Neural cell (in vitro differentiated cells): Measurements from ENCODE around the gene DHRS1. TPM values are rescaled to one million over a fixed set of nuclear protein-coding genes. Genes with fewer than 3 reads are reported as not detected.
A peak's percentile ranks its signal among the peaks of the same experiment; 100 is the strongest.
"Not testable (repeated sequence)": the region's sequence is repeated elsewhere in the genome, so short reads cannot be mapped to it uniquely, and the experiment has no call there.

Source experiments
- H2AFZ ChIP-seq: fragments of 200-600, 300-800 bp; sonication (generic), shearing (Covaris generic); 2 replicates; pipeline ENCODE4 v1.6.0; 2014; ENCODE audit warnings: low read depth, mild to moderate bottlenecking, antibody characterized with exemption, low read length, moderate library complexity
- H3F3A ChIP-seq: fragments of 200-600 bp; shearing (Covaris generic); 2 replicates; pipeline ENCODE4 v1.6.1; 2016; ENCODE audit warnings: mild to moderate bottlenecking, moderate library complexity, mixed read lengths, antibody characterized with exemption, low read length; ENCODE audit not compliant: insufficient read depth, poor library complexity, severe bottlenecking
- H3K27ac ChIP-seq: fragments of 200-600, 300-800 bp; sonication (generic), shearing (Covaris generic); 2 replicates; pipeline ENCODE4 v1.5.1; 2014; ENCODE audit warnings: mild to moderate bottlenecking, low read length, moderate library complexity
- H3K27me3 ChIP-seq: fragments of 300-800, 200-600 bp; sonication (generic), shearing (Covaris generic); 2 replicates; pipeline ENCODE4 v1.6.0; 2014; ENCODE audit warnings: mild to moderate bottlenecking, low read depth, low read length, moderate library complexity; ENCODE audit not compliant: insufficient read depth
- H3K36me3 ChIP-seq: fragments of 300-800, 200-600 bp; sonication (generic), shearing (Covaris generic); 2 replicates; pipeline ENCODE4 v1.5.1; 2014; ENCODE audit warnings: mild to moderate bottlenecking, antibody characterized with exemption, low read length, moderate library complexity; ENCODE audit not compliant: insufficient read depth
- H3K4me2 ChIP-seq: fragments of 300-800, 200-600 bp; sonication (generic), shearing (Covaris generic); 2 replicates; pipeline ENCODE4 v1.6.0; 2014; ENCODE audit warnings: mild to moderate bottlenecking, low read length
- H3K4me3 ChIP-seq: fragments of 300-800, 200-600 bp; sonication (generic), shearing (Covaris generic); 2 replicates; pipeline ENCODE4 v1.5.1; 2014; ENCODE audit warnings: mild to moderate bottlenecking, low read length, moderate library complexity
- H3K79me2 ChIP-seq: fragments of 200-600 bp; shearing (Covaris generic); replicated peaks from 2 replicates; pipeline ENCODE4 v1.6.0; 2014; ENCODE audit warnings: mild to moderate bottlenecking, low read length, moderate library complexity; ENCODE audit not compliant: insufficient read depth
- H3K9ac ChIP-seq: fragments of 300-800, 200-600 bp; sonication (generic), shearing (Covaris generic); 2 replicates; pipeline ENCODE4 v1.6.1; 2016; ENCODE audit warnings: mild to moderate bottlenecking, low read length, mixed read lengths
- H3K9me2 ChIP-seq: fragments of 200-600 bp; shearing (Covaris generic); 2 replicates; pipeline ENCODE4 v1.6.1; 2016; ENCODE audit warnings: mild to moderate bottlenecking, low read length, mixed read lengths; ENCODE audit not compliant: insufficient read depth
- H3K9me3 ChIP-seq: fragments of 200-600, 300-800 bp; sonication (generic), shearing (Covaris generic); 2 replicates; pipeline ENCODE4 v1.6.1; 2016; ENCODE audit warnings: mild to moderate bottlenecking, mixed run types, low read length, moderate library complexity, mixed read lengths
- H4K20me1 ChIP-seq: fragments of 200-600 bp; shearing (Covaris generic); 2 replicates; pipeline ENCODE4 v1.6.1; 2016; ENCODE audit warnings: mild to moderate bottlenecking, mixed run types; ENCODE audit not compliant: insufficient read depth
- CTCF ChIP-seq: fragments of 450-650 bp; IDR thresholded peaks from 2 replicates; pipeline ENCODE4 v1.5.1; 2014; ENCODE audit warnings: antibody characterized with exemption, mild to moderate bottlenecking, moderate library complexity; ENCODE audit not compliant: poor library complexity, severe bottlenecking
- EP300 ChIP-seq: fragments of 450-650 bp; conservative IDR thresholded peaks from 2 replicates; pipeline ENCODE4 v1.6.1; 2014; ENCODE audit warnings: antibody characterized with exemption, mild to moderate bottlenecking, moderate library complexity; ENCODE audit not compliant: poor library complexity, severe bottlenecking
- EZH2 ChIP-seq: fragments of 200-600, 300-800 bp; shearing (Covaris generic), sonication (generic); IDR thresholded peaks from 2 replicates; pipeline ENCODE4 v1.6.1; 2014; ENCODE audit warnings: antibody characterized with exemption, low read length, borderline replicate concordance, mild to moderate bottlenecking; ENCODE audit not compliant: insufficient read depth, poor library complexity, severe bottlenecking
- MXI1 ChIP-seq: fragments of 450-650 bp; conservative IDR thresholded peaks from 2 replicates; pipeline ENCODE4 v1.6.1; 2014; ENCODE audit warnings: antibody characterized with exemption, mild to moderate bottlenecking; ENCODE audit not compliant: poor library complexity, severe bottlenecking
- POLR2AphosphoS5 ChIP-seq: IDR thresholded peaks from 2 replicates; pipeline ENCODE4 v1.6.1; 2012
- RAD21 ChIP-seq: fragments of 450-650 bp; conservative IDR thresholded peaks from 2 replicates; pipeline ENCODE4 v1.6.1; 2014; ENCODE audit warnings: antibody characterized with exemption, mild to moderate bottlenecking, moderate library complexity
- REST ChIP-seq: IDR thresholded peaks from 2 replicates; pipeline ENCODE4 v1.6.1; 2012; ENCODE audit warnings: borderline replicate concordance
- SMC3 ChIP-seq: fragments of 450-650 bp; conservative IDR thresholded peaks from 2 replicates; pipeline ENCODE4 v1.6.1; 2014; ENCODE audit warnings: antibody characterized with exemption, mild to moderate bottlenecking, moderate library complexity; ENCODE audit not compliant: poor library complexity
- TAF1 ChIP-seq: IDR thresholded peaks from 2 replicates; pipeline ENCODE4 v1.6.1; 2012; ENCODE audit warnings: low read depth
- polyA plus RNA-seq: library from polyadenylated mRNA; depleted of rRNA; stranded (reverse); fragments of >200 nt; gene quantifications from 2 replicates; pipeline ENCODE4 v1.2.3, GENCODE V29; 2014

DHRS1 gene
- polyA plus RNA-seq, 1 donor from 2014 or later = 6.9 TPM

- not testable (repeated sequence) for H3K9me2 ChIP-seq, H3K9me3 ChIP-seq, H3K27ac ChIP-seq, H3K4me3 ChIP-seq, H3F3A ChIP-seq, H3K36me3 ChIP-seq, H3K9ac ChIP-seq, H4K20me1 ChIP-seq, H2AFZ ChIP-seq, H3K79me2 ChIP-seq, H3K4me2 ChIP-seq
- peak; percentile 63 for TF ChIP-seq RAD21
- TF ChIP-seq SMC3 = peak; percentile 77
- peak; percentile 68 for TF ChIP-seq CTCF
- H3K27me3 ChIP-seq = peaks cover 26% of the 10 kb centered on the region
Measured at GRCh38 chr14:24327914-24328313, 28.3 kb upstream of the DHRS1 start.

- no peaks in the 10 kb centered on the region for H4K20me1 ChIP-seq
- H3K9me2 ChIP-seq = no peaks in the 10 kb centered on the region
- H3K79me2 ChIP-seq = no peaks in the 10 kb centered on the region
- H3K27ac ChIP-seq = no peak overlapping the region
- no peak overlapping the region for H2AFZ ChIP-seq
- peaks cover 20% of the 10 kb centered on the region for H3K27me3 ChIP-seq
- no peak for TF ChIP-seq EP300
- no peak for TF ChIP-seq TAF1
- no peak for TF ChIP-seq SMC3
- TF ChIP-seq POLR2AphosphoS5 = no peak
- TF ChIP-seq CTCF = no peak
- no peak for TF ChIP-seq REST
- TF ChIP-seq RAD21 = no peak
- no peak for TF ChIP-seq MXI1
- TF ChIP-seq EZH2 = no peak
- H3F3A ChIP-seq = no peaks in the 10 kb centered on the region
- H3K9ac ChIP-seq = no peak overlapping the region
- H3K36me3 ChIP-seq = no peaks in the 10 kb centered on the region
- no peak overlapping the region for H3K4me3 ChIP-seq
- no peak overlapping the region for H3K4me2 ChIP-seq
- H3K9me3 ChIP-seq = no peaks in the 10 kb centered on the region
Measured at GRCh38 chr14:24327303-24327702, 27.7 kb upstream of the DHRS1 start.
